ENCODE data around the gene ICA1L.

DNA sequence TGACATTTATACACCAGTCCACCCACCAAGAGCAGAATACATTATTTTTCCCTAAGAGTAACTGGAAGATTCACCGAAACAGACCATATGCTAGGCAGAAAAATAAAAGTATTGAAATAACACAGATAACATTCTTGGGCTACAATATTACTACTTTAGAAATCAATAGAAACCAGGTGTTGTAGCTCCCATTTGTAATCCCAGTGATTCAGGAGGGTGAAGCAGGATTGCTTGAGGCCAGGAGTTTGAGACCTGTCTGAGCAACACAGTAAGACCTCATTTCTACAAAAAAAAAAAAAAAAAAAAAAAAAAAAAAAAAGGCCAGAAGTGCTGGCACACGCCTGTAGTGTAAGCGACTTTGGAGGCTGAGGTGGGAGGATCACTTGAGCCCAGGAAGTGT lies 9.6 kb downstream of the ICA1L start:
- no peak for TF ChIP-seq SMC3 (IDR thresholded peaks at IDR 0.05; ENCODE audit: low read depth, low read length)
- TF ChIP-seq, protein P1, sequence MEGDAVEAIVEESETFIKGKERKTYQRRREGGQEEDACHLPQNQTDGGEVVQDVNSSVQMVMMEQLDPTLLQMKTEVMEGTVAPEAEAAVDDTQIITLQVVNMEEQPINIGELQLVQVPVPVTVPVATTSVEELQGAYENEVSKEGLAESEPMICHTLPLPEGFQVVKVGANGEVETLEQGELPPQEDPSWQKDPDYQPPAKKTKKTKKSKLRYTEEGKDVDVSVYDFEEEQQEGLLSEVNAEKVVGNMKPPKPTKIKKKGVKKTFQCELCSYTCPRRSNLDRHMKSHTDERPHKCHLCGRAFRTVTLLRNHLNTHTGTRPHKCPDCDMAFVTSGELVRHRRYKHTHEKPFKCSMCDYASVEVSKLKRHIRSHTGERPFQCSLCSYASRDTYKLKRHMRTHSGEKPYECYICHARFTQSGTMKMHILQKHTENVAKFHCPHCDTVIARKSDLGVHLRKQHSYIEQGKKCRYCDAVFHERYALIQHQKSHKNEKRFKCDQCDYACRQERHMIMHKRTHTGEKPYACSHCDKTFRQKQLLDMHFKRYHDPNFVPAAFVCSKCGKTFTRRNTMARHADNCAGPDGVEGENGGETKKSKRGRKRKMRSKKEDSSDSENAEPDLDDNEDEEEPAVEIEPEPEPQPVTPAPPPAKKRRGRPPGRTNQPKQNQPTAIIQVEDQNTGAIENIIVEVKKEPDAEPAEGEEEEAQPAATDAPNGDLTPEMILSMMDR (IDR thresholded peaks at IDR 0.05) = no peak
- TF ChIP-seq CHD2 (IDR thresholded peaks at IDR 0.05; ENCODE audit: low read length, partially characterized antibody) = no peak
- TF ChIP-seq RFX5 (IDR thresholded peaks at IDR 0.05; ENCODE audit: low read length) = no peak
- no peak for TF ChIP-seq TEAD4 (IDR thresholded peaks at IDR 0.05; ENCODE audit: borderline replicate concordance, insufficient read depth)
- no peak for TF ChIP-seq ELF1 (IDR thresholded peaks at IDR 0.05)
- no peak for TF ChIP-seq USF2 (IDR thresholded peaks at IDR 0.05; ENCODE audit: borderline replicate concordance, low read depth, low read length)
- TF ChIP-seq RAD21 (IDR thresholded peaks at IDR 0.05; ENCODE audit: low read length) = no peak
- TF ChIP-seq TAF1 (IDR thresholded peaks at IDR 0.05; ENCODE audit: borderline replicate concordance, low read depth, low read length) = no peak
